Endodermal cell (in vitro differentiated cells): Measurements from ENCODE around the gene RNASEH2A. TPM values are rescaled to one million over a fixed set of nuclear protein-coding genes. Genes with fewer than 3 reads are reported as not detected.

Experiments used
- DNase-seq: peaks from one replicate; pipeline ENCODE4 v3.0.0-alpha.2; 2017
- H3K27ac ChIP-seq: 2 replicates; pipeline ENCODE4 v1.5.1; 2013; ENCODE audit warnings: mild to moderate bottlenecking, low read depth, low read length, moderate library complexity
- H3K27me3 ChIP-seq: 2 replicates; pipeline ENCODE4 v1.6.1; 2013; ENCODE audit warnings: mild to moderate bottlenecking, low read length, moderate library complexity; ENCODE audit not compliant: insufficient read depth, control insufficient read depth, poor library complexity, severe bottlenecking
- H3K36me3 ChIP-seq: 2 replicates; pipeline ENCODE4 v1.7.0; 2013; ENCODE audit warnings: mild to moderate bottlenecking, low read length, moderate library complexity; ENCODE audit not compliant: control insufficient read depth, insufficient read depth
- H3K4me1 ChIP-seq: one replicate; pipeline ENCODE4 v1.7.0; 2013; ENCODE audit warnings: low read length; ENCODE audit not compliant: control insufficient read depth, insufficient read depth
- H3K4me3 ChIP-seq: 2 replicates; pipeline ENCODE4 v1.5.1; 2013; ENCODE audit warnings: mild to moderate bottlenecking, low read length, moderate library complexity
- H3K9ac ChIP-seq: 2 replicates; pipeline ENCODE4 v1.6.1; 2013; ENCODE audit warnings: mild to moderate bottlenecking, low read length, moderate library complexity; ENCODE audit not compliant: poor library complexity, severe bottlenecking; ENCODE audit errors: extremely low read depth
- H3K9me3 ChIP-seq: 2 replicates; pipeline ENCODE4 v1.6.1; 2013; ENCODE audit warnings: mild to moderate bottlenecking, low read length, moderate library complexity; ENCODE audit not compliant: control insufficient read depth
- H3K27ac Mint-ChIP-seq: 2 replicates; pipeline ENCODE4 v1.8.0; 2020; ENCODE audit warnings: mixed read lengths
- H3K27me3 Mint-ChIP-seq: 2 replicates; pipeline ENCODE4 v1.8.0; 2021; ENCODE audit warnings: mild to moderate bottlenecking, mixed read lengths; ENCODE audit not compliant: insufficient read depth
- H3K36me3 Mint-ChIP-seq: 2 replicates; pipeline ENCODE4 v1.8.0; 2020; ENCODE audit warnings: low read depth, mixed read lengths
- H3K4me1 Mint-ChIP-seq: 2 replicates; pipeline ENCODE4 v1.8.0; 2020; ENCODE audit warnings: mixed read lengths
- H3K4me3 Mint-ChIP-seq: 2 replicates; pipeline ENCODE4 v1.8.0; 2020; ENCODE audit warnings: mild to moderate bottlenecking, moderate library complexity, mixed read lengths
- H3K9me3 Mint-ChIP-seq: 2 replicates; pipeline ENCODE4 v1.8.0; 2020; ENCODE audit warnings: mild to moderate bottlenecking, mixed read lengths
- WGBS, 2 experiments: methylation state at CpG; one replicate each; pipeline versions ENCODE4 v1.1.5 to v1.1.7; 2013; ENCODE audit warnings: missing lambda C conversion rate in 2 of 2, mixed read lengths in 1 of 2; ENCODE audit not compliant: insufficient coverage in 1 of 2, insufficient read length in 1 of 2; 5-methylcytosine and 5-hydroxymethylcytosine counted together
- total RNA-seq, 2 donors: library from RNA; stranded (reverse); fragmentation: NEBNext Ultra II Directional in 1 of 2; extraction: Animal tissue kit (Norgen Biotek cat#: 25700) in 1 of 2; gene quantifications; 2 replicates in 1 of 2; 3 replicates in 1 of 2; pipeline ENCODE4 v1.2.1, GENCODE V29; 2021
- TF ChIP-seq, protein P1 (sequence below): fragments of 200-600 bp; sonication (generic); conservative IDR thresholded peaks from 2 replicates; pipeline ENCODE4 v1.5.0; 2021; ENCODE audit warnings: antibody characterized with exemption, mild to moderate bottlenecking

The RNASEH2A gene
- total RNA-seq, 2 donors from 2014 or later: 51.0 to 97.1 TPM

DNA sequence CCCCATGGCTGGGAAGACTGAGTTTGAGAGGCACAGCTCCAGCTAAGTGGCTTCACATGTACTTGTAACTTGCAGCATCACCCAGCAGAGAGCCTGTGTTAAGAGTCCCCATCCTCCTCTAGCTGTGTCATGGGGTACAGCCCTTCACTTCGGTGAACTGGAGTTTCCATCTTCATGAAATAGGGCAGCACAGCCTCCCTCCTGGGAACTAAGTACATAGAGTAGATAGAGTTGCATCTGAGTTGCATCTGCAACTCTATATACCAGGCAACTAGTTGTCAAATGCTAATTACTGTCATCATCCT, 6.0 kb upstream of the RNASEH2A start:
- H3K36me3 ChIP-seq: peaks cover 22% of the 10 kb centered on the region
- Mint-ChIP-seq H3K9me3 (no peaks in the 10 kb centered on the region), H3K27ac (no peak overlapping the region), H3K4me3 (peak overlapping the region; percentile 89), H3K36me3 (peaks cover 15% of the 10 kb centered on the region), H3K4me1 (peaks cover 19% of the 10 kb centered on the region), H3K27me3 (peaks cover 6% of the 10 kb centered on the region)
- 95% methylated on average over 1 of the region's 1 CpG; no CpG with 5 or more reads in 1 of the 2 experiments for WGBS, 2 experiments
- H3K9me3 ChIP-seq: no peaks in the 10 kb centered on the region
- H3K4me3 ChIP-seq: peak overlapping the region; percentile 91
- DNase-seq: no peak
- H3K4me1 ChIP-seq: peaks cover 8% of the 10 kb centered on the region
- H3K27me3 ChIP-seq: no peaks in the 10 kb centered on the region
- H3K9ac ChIP-seq: peak overlapping the region; percentile 86
- TF ChIP-seq, protein P1, sequence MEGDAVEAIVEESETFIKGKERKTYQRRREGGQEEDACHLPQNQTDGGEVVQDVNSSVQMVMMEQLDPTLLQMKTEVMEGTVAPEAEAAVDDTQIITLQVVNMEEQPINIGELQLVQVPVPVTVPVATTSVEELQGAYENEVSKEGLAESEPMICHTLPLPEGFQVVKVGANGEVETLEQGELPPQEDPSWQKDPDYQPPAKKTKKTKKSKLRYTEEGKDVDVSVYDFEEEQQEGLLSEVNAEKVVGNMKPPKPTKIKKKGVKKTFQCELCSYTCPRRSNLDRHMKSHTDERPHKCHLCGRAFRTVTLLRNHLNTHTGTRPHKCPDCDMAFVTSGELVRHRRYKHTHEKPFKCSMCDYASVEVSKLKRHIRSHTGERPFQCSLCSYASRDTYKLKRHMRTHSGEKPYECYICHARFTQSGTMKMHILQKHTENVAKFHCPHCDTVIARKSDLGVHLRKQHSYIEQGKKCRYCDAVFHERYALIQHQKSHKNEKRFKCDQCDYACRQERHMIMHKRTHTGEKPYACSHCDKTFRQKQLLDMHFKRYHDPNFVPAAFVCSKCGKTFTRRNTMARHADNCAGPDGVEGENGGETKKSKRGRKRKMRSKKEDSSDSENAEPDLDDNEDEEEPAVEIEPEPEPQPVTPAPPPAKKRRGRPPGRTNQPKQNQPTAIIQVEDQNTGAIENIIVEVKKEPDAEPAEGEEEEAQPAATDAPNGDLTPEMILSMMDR: no peak
- H3K27ac ChIP-seq: no peak overlapping the region

DNA sequence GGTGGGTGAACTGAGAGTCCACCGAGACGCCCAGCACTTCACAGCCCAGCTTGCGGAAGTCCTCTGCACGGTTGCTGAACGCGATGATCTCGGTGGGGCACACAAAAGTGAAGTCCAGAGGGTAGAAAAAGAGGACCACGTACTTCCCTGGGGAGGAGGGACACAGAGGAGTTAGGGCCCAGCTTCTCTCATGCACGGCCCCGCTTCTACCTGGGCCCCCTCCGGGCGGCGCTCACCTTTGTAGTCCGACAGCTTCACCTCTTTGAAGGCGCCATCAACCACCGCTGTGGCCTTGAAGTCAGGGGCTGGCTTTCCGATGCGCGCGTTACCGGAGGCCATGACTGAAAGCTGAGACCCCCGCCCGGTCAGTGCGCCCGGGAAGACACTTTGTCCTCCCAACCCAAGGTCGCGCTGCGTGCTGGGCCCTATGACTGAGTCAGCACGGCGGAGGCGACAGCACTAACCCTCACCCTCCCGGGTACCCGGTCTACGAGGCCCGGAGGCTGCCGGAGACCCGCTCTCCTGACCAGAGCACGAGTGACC, 5.4 kb upstream of the RNASEH2A start:
- peaks cover 18% of the 10 kb centered on the region for H3K4me1 Mint-ChIP-seq
- WGBS, 2 experiments: 6 to 8% methylated on average over 10 to 38 of the region's 38 CpGs
- Histone ChIP-seq H3K27ac (peak overlapping the region; percentile 14), H3K4me1 (peaks cover 7% of the 10 kb centered on the region), H3K9me3 (no peaks in the 10 kb centered on the region), H3K36me3 (peaks cover 22% of the 10 kb centered on the region), H3K4me3 (peak overlapping the region; percentile 91), H3K27me3 (no peaks in the 10 kb centered on the region), H3K9ac (peak overlapping the region; percentile 86)
- H3K9me3 Mint-ChIP-seq: no peaks in the 10 kb centered on the region
- peak overlapping the region; percentile 88 for H3K27ac Mint-ChIP-seq
- H3K36me3 Mint-ChIP-seq: peaks cover 15% of the 10 kb centered on the region
- peak; percentile 73 for DNase-seq
- H3K27me3 Mint-ChIP-seq: peaks cover 6% of the 10 kb centered on the region
- TF ChIP-seq, protein P1: no peak
- peak overlapping the region; percentile 89 for H3K4me3 Mint-ChIP-seq

DNA sequence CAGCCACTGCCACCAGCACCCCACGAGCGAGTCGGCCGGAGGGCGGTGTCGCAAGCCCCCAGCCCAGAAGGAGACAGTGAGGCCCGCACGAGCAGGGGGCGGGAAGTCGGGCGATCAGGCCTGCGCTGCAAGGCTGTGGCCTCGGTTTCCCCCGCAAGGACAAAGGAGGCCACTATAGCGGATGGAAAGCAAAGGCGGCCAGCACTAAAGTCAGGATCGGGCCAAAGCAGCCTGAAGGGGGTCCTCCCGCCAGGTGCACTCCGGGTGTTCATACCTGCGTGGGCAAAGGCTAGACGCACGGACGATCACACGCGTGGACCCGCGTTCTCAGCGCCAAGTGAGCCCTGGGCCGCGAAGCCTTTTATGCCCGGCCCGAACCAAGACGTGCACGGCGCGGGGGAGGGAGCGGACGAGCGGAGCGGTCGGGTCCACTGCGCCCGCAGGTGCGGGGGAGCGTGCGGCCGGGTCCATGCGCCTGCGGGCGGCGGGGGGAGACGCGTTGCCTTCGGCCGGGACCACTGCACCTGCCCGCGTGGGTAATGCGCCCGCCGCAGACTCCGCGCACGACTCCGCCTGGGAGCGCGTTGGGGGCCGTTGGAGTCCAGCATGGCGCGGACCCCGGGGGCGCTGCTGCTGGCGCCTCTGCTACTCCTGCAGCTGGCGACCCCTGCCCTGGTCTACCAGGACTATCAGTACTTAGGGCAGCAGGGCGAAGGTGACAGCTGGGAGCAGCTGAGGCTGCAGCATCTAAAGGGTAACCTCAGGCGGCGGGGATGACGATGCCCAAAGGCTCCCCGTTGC, 4.7 kb upstream of the RNASEH2A start, which contains the start of the genes PRDX2 and THSD8:
Gene PRDX2, minus strand, starts transcription at position 335 of the 801 bp plus-strand sequence. CDS start 539 bp downstream, outside the sequence.
Gene THSD8, plus strand, starts transcription at position 604 of the 801 bp plus-strand sequence. Its CDS starts 3 bp downstream, at position 607.
- H3K4me1 Mint-ChIP-seq: peaks cover 18% of the 10 kb centered on the region
- DNase-seq: peak; percentile 90
- H3K27me3 Mint-ChIP-seq: peaks cover 6% of the 10 kb centered on the region
- peak within 1 kb of the TSS; percentile 14 for H3K27ac ChIP-seq
- H3K4me1 ChIP-seq: peaks cover 3% of the 10 kb centered on the region
- no peaks in the 10 kb centered on the region for H3K9me3 ChIP-seq
- H3K27me3 ChIP-seq: no peaks in the 10 kb centered on the region
- H3K4me3 Mint-ChIP-seq: peak within 1 kb of the TSS; percentile 89
- peak within 1 kb of the TSS; percentile 88 for H3K27ac Mint-ChIP-seq
- peak within 1 kb of the TSS; percentile 86 for H3K9ac ChIP-seq
- 0 to 2% methylated on average over 17 to 78 of the region's 78 CpGs for WGBS, 2 experiments
- TF ChIP-seq, protein P1: peak; percentile 21
- peak within 1 kb of the TSS; percentile 91 for H3K4me3 ChIP-seq
- H3K36me3 Mint-ChIP-seq: peaks cover 17% of the 10 kb centered on the region
- peaks cover 22% of the 10 kb centered on the region for H3K36me3 ChIP-seq
- no peaks in the 10 kb centered on the region for H3K9me3 Mint-ChIP-seq
